K562 (cell line): ENCODE measurements around the gene FNBP1. TPM values are rescaled to one million over a fixed set of nuclear protein-coding genes. Genes with fewer than 3 reads are reported as not detected.

ENCODE experiments used
- ATAC-seq: fragments of 200-7000 bp; cut with Tn5 transposase; 3 replicates; pipeline ENCODE4 v1.9.1; 2020; ENCODE audit warnings: moderate library complexity
- BruUV-seq: library from RNA; stranded (reverse); fragments of 400-500 nt; replicated peaks from 2 replicates; lab custom pipeline; 2021; lab: Mats Ljungman, UMichigan
- CTCF ChIA-PET: fragments of 300-600 bp; formaldehyde crosslinking; extraction: SDS; loops from one replicate; lab custom pipeline; 2021; ENCODE audit warnings: low intra/inter-chr PET ratio; lab: Yijun Ruan, JAX
- POLR2A ChIA-PET: fragments of 300-600, 350-650 bp; sonication (Branson Sonifier 250); formaldehyde crosslinking; extraction: SDS; loops from one replicate; lab custom pipeline; 2021; ENCODE audit warnings: antibody characterized with exemption, inconsistent platforms; lab: Yijun Ruan, JAX
- DNase-seq, 4 experiments: peaks; one replicate each; pipeline versions ENCODE4 v3.0.0 to v3.0.0-alpha.2; 2011 to 2018; ENCODE audit warnings: low spot score in 3 of 4, mixed read lengths in 3 of 4; ENCODE audit errors: extremely low read depth in 1 of 4
- FAIRE-seq: peaks from 2 replicates; lab custom pipeline; 2011; peaks lifted over from hg19 to GRCh38; lab: Jason Lieb, UNC
- H2AFZ ChIP-seq: 2 replicates; pipeline ENCODE4 v1.6.0; 2011; ENCODE audit warnings: low read depth, low read length, control low read depth, inconsistent platforms
- H3K27ac ChIP-seq: fragments of 200-600 bp; 3 replicates; pipeline ENCODE4 v1.8.0; 2011; ENCODE audit warnings: low read depth, mild to moderate bottlenecking, control low read depth, inconsistent platforms, low read length, moderate library complexity, mixed read lengths; ENCODE audit errors: extremely low read depth
- H3K27me3 ChIP-seq, 2 experiments: fragments of 300-600 bp in 1 of 2; 2 replicates in 1 of 2; 3 replicates in 1 of 2; pipeline versions ENCODE4 v1.6.0 to v1.8.0; 2011; ENCODE audit warnings: inconsistent platforms in 2 of 2, low read length in 2 of 2, mild to moderate bottlenecking in 1 of 2, mixed read lengths in 1 of 2, moderate library complexity in 1 of 2; ENCODE audit not compliant: control insufficient read depth in 2 of 2, insufficient read depth in 2 of 2
- H3K36me3 ChIP-seq: fragments of 300-600 bp; 3 replicates; pipeline ENCODE4 v1.8.0; 2011; ENCODE audit warnings: mild to moderate bottlenecking, low read length, inconsistent platforms; ENCODE audit not compliant: control insufficient read depth, insufficient read depth
- H3K4me1 ChIP-seq, 2 experiments: fragments of 200-600 bp in 1 of 2; replicated peaks in 1 of 2; 2 replicates in 1 of 2; 3 replicates in 1 of 2; pipeline versions ENCODE4 v1.5.1 to v1.8.0; 2011; ENCODE audit warnings: inconsistent platforms in 2 of 2, low read length in 2 of 2, mild to moderate bottlenecking in 1 of 2, mixed read lengths in 1 of 2, moderate library complexity in 1 of 2; ENCODE audit not compliant: control insufficient read depth in 2 of 2, insufficient read depth in 2 of 2
- H3K4me2 ChIP-seq: 2 replicates; pipeline ENCODE4 v1.6.1; 2011; ENCODE audit warnings: low read length, control low read depth, inconsistent platforms, mixed read lengths; ENCODE audit not compliant: insufficient read depth
- H3K4me3 ChIP-seq: fragments of 200-600 bp; sonication (generic), shearing (Covaris generic); 2 replicates; pipeline ENCODE4 v1.5.1; 2016; ENCODE audit warnings: control low read depth, inconsistent platforms
- H3K79me2 ChIP-seq: fragments of 200-600 bp; 3 replicates; pipeline ENCODE4 v1.8.0; 2011; ENCODE audit warnings: low read length, inconsistent platforms; ENCODE audit not compliant: control insufficient read depth, insufficient read depth
- H3K9ac ChIP-seq, 2 experiments: 2 replicates each; pipeline versions ENCODE4 v1.6.0 to v1.6.1; 2011; ENCODE audit warnings: low read depth in 2 of 2, low read length in 2 of 2, control low read depth in 1 of 2, inconsistent platforms in 1 of 2, mild to moderate bottlenecking in 1 of 2, mixed read lengths in 1 of 2; ENCODE audit not compliant: insufficient read depth in 1 of 2
- H3K9me1 ChIP-seq: one replicate; pipeline ENCODE4 v1.6.0; 2011; ENCODE audit warnings: inconsistent platforms, mild to moderate bottlenecking, low read length, moderate library complexity; ENCODE audit not compliant: control insufficient read depth, insufficient read depth
- H3K9me3 ChIP-seq: replicated peaks from 2 replicates; pipeline ENCODE4 v1.5.1; 2011; ENCODE audit warnings: low read depth, low read length, inconsistent platforms; ENCODE audit not compliant: control insufficient read depth, insufficient read depth
- H4K20me1 ChIP-seq: replicated peaks from 2 replicates; pipeline ENCODE4 v1.6.1; 2011; ENCODE audit warnings: low read length, inconsistent platforms, mixed read lengths; ENCODE audit not compliant: control insufficient read depth, insufficient read depth
- BACH1 ChIP-seq: fragments of 200-800 bp; sonication (Bioruptor generic); IDR thresholded peaks from 2 replicates; pipeline ENCODE4 v1.6.1; 2016; ENCODE audit warnings: missing genetic modification characterization, missing compliant biosample characterization
- BRD4 ChIP-seq: fragments of 200-600 bp; sonication (generic); IDR thresholded peaks from 2 replicates; pipeline ENCODE4 v1.6.1; 2017; ENCODE audit warnings: inconsistent platforms
- HDGF ChIP-seq: fragments of 450-650 bp; IDR thresholded peaks from 2 replicates; pipeline ENCODE4 v1.6.1; 2016
- KDM1A ChIP-seq, 2 experiments: fragments of 450-650 bp; IDR thresholded peaks; 2 replicates each; pipeline ENCODE4 v1.6.1; 2016; ENCODE audit warnings: mild to moderate bottlenecking in 2 of 2
- KLF16 ChIP-seq: IDR thresholded peaks from 2 replicates; pipeline ENCODE4 v1.6.1; 2016; ENCODE audit warnings: antibody characterized with exemption
- RAD21 ChIP-seq, 2 experiments: fragments of 250-450 bp in 1 of 2; fragments of 450-650 bp in 1 of 2; sonication (Bioruptor Pico) in 1 of 2; formaldehyde crosslinking in 1 of 2; IDR thresholded peaks in 1 of 2; conservative IDR thresholded peaks in 1 of 2; 2 replicates each; pipeline versions ENCODE4 v1.4.0 to v1.8.0; 2020 to 2022; ENCODE audit warnings: mild to moderate bottlenecking in 2 of 2, moderate library complexity in 1 of 2
- WGBS: fragments of 100-300 bp; shearing (Covaris generic); methylation state at CpG from one replicate; pipeline ENCODE4 v1.1.6; 2016; ENCODE audit warnings: low coverage, mixed read lengths; ENCODE audit not compliant: insufficient coverage; ENCODE audit errors: missing lambda C conversion rate; 5-methylcytosine and 5-hydroxymethylcytosine counted together
- in situ Hi-C: fragments of 300-500 bp; cut with MboI; formaldehyde crosslinking; loops from 4 replicates; pipeline ENCODE4 v1.15.0; 2018; ENCODE audit warnings: inconsistent platforms, mixed read lengths
- intact Hi-C: fragments of 100-400 bp; cut with micrococcal nuclease; formaldehyde crosslinking; loops from 2 replicates; pipeline ENCODE4 v1.14.2; 2022
- polyA plus RNA-seq, 8 experiments: library from polyadenylated mRNA; depleted of rRNA in 4 of 8; stranded (reverse) in 5 of 8; unstranded in 3 of 8; fragments of >200 nt; fragmentation: Nextera tagmentation in 2 of 8; fragmentation: Illumina TruSeq in 1 of 8; extraction: Ambion mirVana in 2 of 8; extraction: Trizol in 1 of 8; gene quantifications; 2 replicates each; pipeline versions ENCODE4 v1.2.1 to v1.2.3, GENCODE V29; 2011 to 2014; ENCODE audit warnings: inconsistent platforms in 1 of 8, missing spikeins in 1 of 8
- total RNA-seq, 7 experiments: library from RNA; depleted of rRNA in 6 of 7; stranded (reverse); fragments of >200 nt in 6 of 7; fragmentation: Illumina TruSeq in 2 of 7; extraction: Trizol in 2 of 7; gene quantifications; 2 replicates each; pipeline versions ENCODE4 v1.2.1 to v1.2.3, GENCODE V29; 2011 to 2021; ENCODE audit warnings: low replicate concordance in 1 of 7

The FNBP1 gene
- total and polyA plus RNA-seq, 9 of the 15 experiments (the other 6 are each of a cell fraction or from before 2014, with no cell fraction given) = 1.8 to 14.9 (median 7.6) TPM

DNA sequence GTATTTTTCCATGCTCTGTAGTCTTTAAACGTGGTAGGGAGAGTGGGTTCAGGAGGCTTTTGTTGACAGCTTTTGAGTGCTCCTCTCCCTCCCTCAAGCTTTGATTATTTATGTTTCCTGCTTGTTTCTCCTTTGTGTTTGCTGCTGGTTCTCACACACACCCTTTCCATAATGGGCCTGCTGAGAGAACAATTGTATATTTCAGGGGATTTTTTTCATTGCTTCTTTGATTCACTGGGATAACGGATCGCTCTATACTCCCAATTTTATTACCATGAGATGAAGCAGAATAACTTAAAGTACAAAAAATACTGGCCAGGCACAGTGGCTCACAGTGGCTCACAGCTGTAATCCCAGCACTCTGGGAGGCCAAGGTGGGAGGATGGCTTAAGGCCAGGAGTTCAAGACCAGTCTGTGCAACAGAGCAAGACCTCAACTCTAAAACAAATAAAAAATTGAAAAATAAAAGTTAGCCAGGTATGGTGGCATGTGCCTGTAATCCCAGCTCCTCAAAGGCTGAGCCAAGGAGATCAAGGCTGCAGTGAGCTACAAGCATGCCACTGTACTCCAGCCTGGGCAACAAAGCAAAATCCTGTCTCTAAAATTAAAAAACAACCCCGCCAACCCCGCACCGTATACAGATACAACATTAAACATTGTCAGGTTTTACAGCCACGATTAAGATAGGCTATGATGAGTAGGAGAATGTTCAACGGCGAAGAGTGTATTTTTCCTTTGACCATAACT lies 140.8 kb downstream of the FNBP1 start:
- Histone ChIP-seq H3K9ac (no peak overlapping the region), H3K36me3 (no peaks in the 10 kb centered on the region), H3K4me2 (no peak overlapping the region), H3K9me3 (0 out of 2 replicates have a peak, but pooled peaks cover 1% of the 10 kb centered on the region), H3K27me3 (no peaks in the 10 kb centered on the region), H3K27ac (no peak overlapping the region), H3K9me1 (no peaks in the 10 kb centered on the region), H3K4me3 (no peak overlapping the region), H3K79me2 (no peaks in the 10 kb centered on the region), H3K4me1 (peaks cover 0 to 6% of the 10 kb centered on the region in 2 experiments; a peak in 3 of 5 replicates), H4K20me1 (no peaks in the 10 kb centered on the region), H2AFZ (no peak overlapping the region)
- 72% methylated on average over 9 of the region's 9 CpGs for WGBS
- FAIRE-seq (no peak), ATAC-seq (no peak), DNase-seq (no peak)
- TF ChIP-seq BACH1 (tag) (no peak), KDM1A (IDR thresholded peaks at IDR 0.05) (no peak), RAD21 (CRISPR knock-in tag; conservative IDR thresholded peaks at IDR 0.05 in 1 of 2, IDR thresholded peaks at IDR 0.05 in 1 of 2) (no peak), KLF16 (no peak), HDGF (no peak), BRD4 (no peak)
- no TSS peak for BruUV-seq
- POLR2A ChIA-PET = interaction anchor here (0.8 kb wide), 1 partner anchor 8 kb away, joined by 7 read pairs; no protein-coding TSS in a partner anchor
- in situ Hi-C loops = no loop called here
- CTCF ChIA-PET = no interaction called here
- intact Hi-C loops = no loop called here
